Stimulated activated CD4-positive, alpha-beta T cell treated with anti-CD3 and anti-CD28 coated beads, Interleukin-4, amount 100 ng/mL, for 48 hours (primary cell): Measurements from ENCODE around the gene FARP2.
"Not testable (repeated sequence)": the region's sequence is repeated elsewhere in the genome, so short reads cannot be mapped to it uniquely, and the experiment has no call there.

Source experiments
- DNase-seq, 2 donors: peaks; one replicate each; pipeline ENCODE4 v3.0.0-alpha.2; 2020; ENCODE audit warnings: low read depth in 2 of 2

FARP2 gene

GRCh38 chr2:241355983-241356870, at the start of gene FARP2:
FARP2 (plus strand) TSS chr2:241356285; CDS start chr2:241373108, 16,823 bp downstream.
- DNase-seq: peak; percentile 95

- no peak for DNase-seq
Measured at GRCh38 chr2:241307055-241307454, 49.0 kb upstream of the FARP2 start.

- DNase-seq: no peak
Measured at GRCh38 chr2:241308267-241308666, 47.8 kb upstream of the FARP2 start.

GRCh38 chr2:241308832-241309500, 47.1 kb upstream of the FARP2 start:
- no peak for DNase-seq

- DNase-seq: peak; percentile 36 to 59
Measured at GRCh38 chr2:241309684-241310117, 46.4 kb upstream of the FARP2 start.

- DNase-seq: no peak
Measured at GRCh38 chr2:241310917-241311566, 45.0 kb upstream of the FARP2 start.

- DNase-seq: no peak
Measured at GRCh38 chr2:241312082-241312481, 44.0 kb upstream of the FARP2 start.

GRCh38 chr2:241313543-241314095, 42.5 kb upstream of the FARP2 start:
- DNase-seq: no peak

GRCh38 chr2:241314226-241315092, 41.6 kb upstream of the FARP2 start:
- no peak for DNase-seq

GRCh38 chr2:241315093-241315878, 40.8 kb upstream of the FARP2 start, which contains the start of gene HDLBP:
HDLBP (minus strand) TSS chr2:241315672; CDS start chr2:241266869, 48,803 bp downstream.
- DNase-seq: peak; percentile 100

- peak; percentile 66 to 72 for DNase-seq
Measured at GRCh38 chr2:241315879-241316631, 40.0 kb upstream of the FARP2 start, which contains the start of gene SEPTIN2. SEPTIN2 (plus strand) TSS chr2:241315925; CDS start chr2:241324233, 8,308 bp downstream.

GRCh38 chr2:241316825-241317224, 39.3 kb upstream of the FARP2 start:
- no peak for DNase-seq

GRCh38 chr2:241317391-241317790, 38.7 kb upstream of the FARP2 start:
- no peak for DNase-seq

GRCh38 chr2:241318830-241319229, 37.3 kb upstream of the FARP2 start:
- not testable (repeated sequence) for DNase-seq

- no peak for DNase-seq
Measured at GRCh38 chr2:241320394-241320793, 35.7 kb upstream of the FARP2 start.

GRCh38 chr2:241321033-241321432, 35.1 kb upstream of the FARP2 start:
- no peak for DNase-seq

- no peak for DNase-seq
Measured at GRCh38 chr2:241321886-241322285, 34.2 kb upstream of the FARP2 start.

GRCh38 chr2:241323778-241324177, 32.3 kb upstream of the FARP2 start:
- no peak for DNase-seq

- DNase-seq: no peak
Measured at GRCh38 chr2:241324775-241325174, 31.3 kb upstream of the FARP2 start.
